Measurements from ENCODE around the gene SLC4A1AP. TPM values are rescaled to one million over a fixed set of nuclear protein-coding genes. Genes with fewer than 3 reads are reported as not detected.

Gene SLC4A1AP
- total and polyA plus RNA-seq, 2 experiments from 2014 or later: 24.3 to 29.2 TPM

DNA sequence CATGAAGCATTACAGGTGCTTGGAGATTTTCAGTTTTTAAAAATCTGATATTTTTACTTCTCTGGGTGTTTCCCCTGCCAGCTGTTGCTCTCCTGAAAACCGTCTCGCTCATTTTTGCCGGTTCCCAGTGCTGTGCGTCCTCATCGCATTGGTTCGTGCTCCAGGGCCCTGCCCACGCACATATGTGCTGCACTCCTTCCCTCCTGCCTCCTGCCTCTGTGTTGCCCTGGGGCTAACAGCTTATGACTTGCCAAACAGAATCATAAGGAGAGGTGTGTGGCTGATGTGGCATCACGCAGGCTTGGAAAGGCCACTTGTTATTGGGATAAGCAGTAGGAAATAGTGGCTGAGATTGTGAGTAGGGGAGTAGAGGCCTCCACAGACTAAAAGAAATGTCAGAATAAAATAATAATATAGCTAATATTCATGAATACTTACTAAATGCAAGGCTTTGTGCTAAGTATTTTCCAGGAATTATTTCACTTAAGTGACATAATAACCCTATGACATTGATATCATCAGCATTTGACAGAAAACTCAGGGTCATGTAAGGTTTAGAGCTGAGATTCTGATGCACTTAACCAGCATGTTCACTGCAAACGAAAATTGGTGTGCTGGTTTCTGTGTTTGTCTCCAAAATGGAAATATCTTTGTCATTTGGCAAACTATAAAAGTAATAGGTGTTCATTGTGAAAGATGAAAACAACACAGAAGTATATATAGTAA is 53.5 kb downstream of the SLC4A1AP start:
- TF ChIP-seq JUNB (IDR thresholded peaks at IDR 0.05; ENCODE audit: unreplicated experiment) (no peak), NANOG (IDR thresholded peaks at IDR 0.05; ENCODE audit: borderline replicate concordance) (no peak), STAT1 (IDR thresholded peaks at IDR 0.05; ENCODE audit: unreplicated experiment) (no peak), ZNF331 (CRISPR knock-in tag; IDR thresholded peaks at IDR 0.05; ENCODE audit: low read depth) (no peak), CREB1 (CRISPR knock-in tag; IDR thresholded peaks at IDR 0.05; ENCODE audit: low read depth) (no peak), ZNF114 (CRISPR knock-in tag; IDR thresholded peaks at IDR 0.05) (no peak), POLR2AphosphoS5 (IDR thresholded peaks at IDR 0.05; ENCODE audit: low read depth) (no peak), EZH2 (IDR thresholded peaks at IDR 0.05; ENCODE audit: low read depth, unreplicated experiment) (no peak), EZH2phosphoT487 (IDR thresholded peaks at IDR 0.05; ENCODE audit: unreplicated experiment) (no peak)
- TF ChIP-seq, protein P1, sequence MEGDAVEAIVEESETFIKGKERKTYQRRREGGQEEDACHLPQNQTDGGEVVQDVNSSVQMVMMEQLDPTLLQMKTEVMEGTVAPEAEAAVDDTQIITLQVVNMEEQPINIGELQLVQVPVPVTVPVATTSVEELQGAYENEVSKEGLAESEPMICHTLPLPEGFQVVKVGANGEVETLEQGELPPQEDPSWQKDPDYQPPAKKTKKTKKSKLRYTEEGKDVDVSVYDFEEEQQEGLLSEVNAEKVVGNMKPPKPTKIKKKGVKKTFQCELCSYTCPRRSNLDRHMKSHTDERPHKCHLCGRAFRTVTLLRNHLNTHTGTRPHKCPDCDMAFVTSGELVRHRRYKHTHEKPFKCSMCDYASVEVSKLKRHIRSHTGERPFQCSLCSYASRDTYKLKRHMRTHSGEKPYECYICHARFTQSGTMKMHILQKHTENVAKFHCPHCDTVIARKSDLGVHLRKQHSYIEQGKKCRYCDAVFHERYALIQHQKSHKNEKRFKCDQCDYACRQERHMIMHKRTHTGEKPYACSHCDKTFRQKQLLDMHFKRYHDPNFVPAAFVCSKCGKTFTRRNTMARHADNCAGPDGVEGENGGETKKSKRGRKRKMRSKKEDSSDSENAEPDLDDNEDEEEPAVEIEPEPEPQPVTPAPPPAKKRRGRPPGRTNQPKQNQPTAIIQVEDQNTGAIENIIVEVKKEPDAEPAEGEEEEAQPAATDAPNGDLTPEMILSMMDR (conservative IDR thresholded peaks at IDR 0.05; ENCODE audit: low read depth in 2 of 2): no peak
- TF ChIP-seq, protein P2, sequence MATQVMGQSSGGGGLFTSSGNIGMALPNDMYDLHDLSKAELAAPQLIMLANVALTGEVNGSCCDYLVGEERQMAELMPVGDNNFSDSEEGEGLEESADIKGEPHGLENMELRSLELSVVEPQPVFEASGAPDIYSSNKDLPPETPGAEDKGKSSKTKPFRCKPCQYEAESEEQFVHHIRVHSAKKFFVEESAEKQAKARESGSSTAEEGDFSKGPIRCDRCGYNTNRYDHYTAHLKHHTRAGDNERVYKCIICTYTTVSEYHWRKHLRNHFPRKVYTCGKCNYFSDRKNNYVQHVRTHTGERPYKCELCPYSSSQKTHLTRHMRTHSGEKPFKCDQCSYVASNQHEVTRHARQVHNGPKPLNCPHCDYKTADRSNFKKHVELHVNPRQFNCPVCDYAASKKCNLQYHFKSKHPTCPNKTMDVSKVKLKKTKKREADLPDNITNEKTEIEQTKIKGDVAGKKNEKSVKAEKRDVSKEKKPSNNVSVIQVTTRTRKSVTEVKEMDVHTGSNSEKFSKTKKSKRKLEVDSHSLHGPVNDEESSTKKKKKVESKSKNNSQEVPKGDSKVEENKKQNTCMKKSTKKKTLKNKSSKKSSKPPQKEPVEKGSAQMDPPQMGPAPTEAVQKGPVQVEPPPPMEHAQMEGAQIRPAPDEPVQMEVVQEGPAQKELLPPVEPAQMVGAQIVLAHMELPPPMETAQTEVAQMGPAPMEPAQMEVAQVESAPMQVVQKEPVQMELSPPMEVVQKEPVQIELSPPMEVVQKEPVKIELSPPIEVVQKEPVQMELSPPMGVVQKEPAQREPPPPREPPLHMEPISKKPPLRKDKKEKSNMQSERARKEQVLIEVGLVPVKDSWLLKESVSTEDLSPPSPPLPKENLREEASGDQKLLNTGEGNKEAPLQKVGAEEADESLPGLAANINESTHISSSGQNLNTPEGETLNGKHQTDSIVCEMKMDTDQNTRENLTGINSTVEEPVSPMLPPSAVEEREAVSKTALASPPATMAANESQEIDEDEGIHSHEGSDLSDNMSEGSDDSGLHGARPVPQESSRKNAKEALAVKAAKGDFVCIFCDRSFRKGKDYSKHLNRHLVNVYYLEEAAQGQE (IDR thresholded peaks at IDR 0.05; ENCODE audit: unreplicated experiment): no peak
- TF ChIP-seq, protein P3, sequence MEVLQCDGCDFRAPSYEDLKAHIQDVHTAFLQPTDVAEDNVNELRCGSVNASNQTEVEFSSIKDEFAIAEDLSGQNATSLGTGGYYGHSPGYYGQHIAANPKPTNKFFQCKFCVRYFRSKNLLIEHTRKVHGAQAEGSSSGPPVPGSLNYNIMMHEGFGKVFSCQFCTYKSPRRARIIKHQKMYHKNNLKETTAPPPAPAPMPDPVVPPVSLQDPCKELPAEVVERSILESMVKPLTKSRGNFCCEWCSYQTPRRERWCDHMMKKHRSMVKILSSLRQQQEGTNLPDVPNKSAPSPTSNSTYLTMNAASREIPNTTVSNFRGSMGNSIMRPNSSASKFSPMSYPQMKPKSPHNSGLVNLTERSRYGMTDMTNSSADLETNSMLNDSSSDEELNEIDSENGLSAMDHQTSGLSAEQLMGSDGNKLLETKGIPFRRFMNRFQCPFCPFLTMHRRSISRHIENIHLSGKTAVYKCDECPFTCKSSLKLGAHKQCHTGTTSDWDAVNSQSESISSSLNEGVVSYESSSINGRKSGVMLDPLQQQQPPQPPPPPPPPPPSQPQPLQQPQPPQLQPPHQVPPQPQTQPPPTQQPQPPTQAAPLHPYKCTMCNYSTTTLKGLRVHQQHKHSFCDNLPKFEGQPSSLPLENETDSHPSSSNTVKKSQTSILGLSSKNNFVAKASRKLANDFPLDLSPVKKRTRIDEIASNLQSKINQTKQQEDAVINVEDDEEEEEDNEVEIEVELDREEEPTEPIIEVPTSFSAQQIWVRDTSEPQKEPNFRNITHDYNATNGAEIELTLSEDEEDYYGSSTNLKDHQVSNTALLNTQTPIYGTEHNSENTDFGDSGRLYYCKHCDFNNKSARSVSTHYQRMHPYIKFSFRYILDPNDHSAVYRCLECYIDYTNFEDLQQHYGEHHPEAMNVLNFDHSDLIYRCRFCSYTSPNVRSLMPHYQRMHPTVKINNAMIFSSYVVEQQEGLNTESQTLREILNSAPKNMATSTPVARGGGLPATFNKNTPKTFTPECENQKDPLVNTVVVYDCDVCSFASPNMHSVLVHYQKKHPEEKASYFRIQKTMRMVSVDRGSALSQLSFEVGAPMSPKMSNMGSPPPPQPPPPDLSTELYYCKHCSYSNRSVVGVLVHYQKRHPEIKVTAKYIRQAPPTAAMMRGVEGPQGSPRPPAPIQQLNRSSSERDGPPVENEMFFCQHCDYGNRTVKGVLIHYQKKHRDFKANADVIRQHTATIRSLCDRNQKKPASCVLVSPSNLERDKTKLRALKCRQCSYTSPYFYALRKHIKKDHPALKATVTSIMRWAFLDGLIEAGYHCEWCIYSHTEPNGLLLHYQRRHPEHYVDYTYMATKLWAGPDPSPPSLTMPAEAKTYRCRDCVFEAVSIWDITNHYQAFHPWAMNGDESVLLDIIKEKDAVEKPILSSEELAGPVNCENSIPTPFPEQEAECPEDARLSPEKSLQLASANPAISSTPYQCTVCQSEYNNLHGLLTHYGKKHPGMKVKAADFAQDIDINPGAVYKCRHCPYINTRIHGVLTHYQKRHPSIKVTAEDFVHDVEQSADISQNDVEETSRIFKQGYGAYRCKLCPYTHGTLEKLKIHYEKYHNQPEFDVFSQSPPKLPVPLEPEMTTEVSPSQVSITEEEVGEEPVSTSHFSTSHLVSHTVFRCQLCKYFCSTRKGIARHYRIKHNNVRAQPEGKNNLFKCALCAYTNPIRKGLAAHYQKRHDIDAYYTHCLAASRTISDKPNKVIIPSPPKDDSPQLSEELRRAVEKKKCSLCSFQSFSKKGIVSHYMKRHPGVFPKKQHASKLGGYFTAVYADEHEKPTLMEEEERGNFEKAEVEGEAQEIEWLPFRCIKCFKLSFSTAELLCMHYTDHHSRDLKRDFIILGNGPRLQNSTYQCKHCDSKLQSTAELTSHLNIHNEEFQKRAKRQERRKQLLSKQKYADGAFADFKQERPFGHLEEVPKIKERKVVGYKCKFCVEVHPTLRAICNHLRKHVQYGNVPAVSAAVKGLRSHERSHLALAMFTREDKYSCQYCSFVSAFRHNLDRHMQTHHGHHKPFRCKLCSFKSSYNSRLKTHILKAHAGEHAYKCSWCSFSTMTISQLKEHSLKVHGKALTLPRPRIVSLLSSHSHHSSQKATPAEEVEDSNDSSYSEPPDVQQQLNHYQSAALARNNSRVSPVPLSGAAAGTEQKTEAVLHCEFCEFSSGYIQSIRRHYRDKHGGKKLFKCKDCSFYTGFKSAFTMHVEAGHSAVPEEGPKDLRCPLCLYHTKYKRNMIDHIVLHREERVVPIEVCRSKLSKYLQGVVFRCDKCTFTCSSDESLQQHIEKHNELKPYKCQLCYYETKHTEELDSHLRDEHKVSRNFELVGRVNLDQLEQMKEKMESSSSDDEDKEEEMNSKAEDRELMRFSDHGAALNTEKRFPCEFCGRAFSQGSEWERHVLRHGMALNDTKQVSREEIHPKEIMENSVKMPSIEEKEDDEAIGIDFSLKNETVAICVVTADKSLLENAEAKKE (CRISPR knock-in tag; IDR thresholded peaks at IDR 0.05): no peak
- TF ChIP-seq, protein P4, sequence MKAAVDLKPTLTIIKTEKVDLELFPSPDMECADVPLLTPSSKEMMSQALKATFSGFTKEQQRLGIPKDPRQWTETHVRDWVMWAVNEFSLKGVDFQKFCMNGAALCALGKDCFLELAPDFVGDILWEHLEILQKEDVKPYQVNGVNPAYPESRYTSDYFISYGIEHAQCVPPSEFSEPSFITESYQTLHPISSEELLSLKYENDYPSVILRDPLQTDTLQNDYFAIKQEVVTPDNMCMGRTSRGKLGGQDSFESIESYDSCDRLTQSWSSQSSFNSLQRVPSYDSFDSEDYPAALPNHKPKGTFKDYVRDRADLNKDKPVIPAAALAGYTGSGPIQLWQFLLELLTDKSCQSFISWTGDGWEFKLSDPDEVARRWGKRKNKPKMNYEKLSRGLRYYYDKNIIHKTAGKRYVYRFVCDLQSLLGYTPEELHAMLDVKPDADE (IDR thresholded peaks at IDR 0.05): no peak
- H3K4me1 Mint-ChIP-seq: peaks cover 24% of the 10 kb centered on the region
- Histone ChIP-seq H3K4me3 (peak overlapping the region; percentile 74), H3K36me3 (ENCODE audit: insufficient read depth) (no peaks in the 10 kb centered on the region), H4K20me1 (replicated peaks; ENCODE audit: insufficient read depth) (no peaks in the 10 kb centered on the region), H3K9me2 (ENCODE audit: insufficient read depth) (no peaks in the 10 kb centered on the region), H3F3A (replicated peaks; ENCODE audit: low read depth) (no peaks in the 10 kb centered on the region; the same call in 1 of the 2 replicates), H3K27ac (ENCODE audit: low read depth) (no peak overlapping the region), H3K4me1 (ENCODE audit: insufficient read depth) (0 out of 2 replicates have a peak, but pooled peaks cover 7% of the 10 kb centered on the region), H3K79me2 (replicated peaks; ENCODE audit: insufficient read depth) (no peaks in the 10 kb centered on the region), H2AFZ (peak overlapping the region; percentile 99), H3K4me2 (peak overlapping the region; percentile 96), H3K27me3 (ENCODE audit: insufficient read depth) (peaks cover 26% of the 10 kb centered on the region; the same call in 1 of the 2 replicates)
- H3K36me3 Mint-ChIP-seq (ENCODE audit: low read depth): no peaks in the 10 kb centered on the region; the same call in 2 of the 3 replicates
- H3K9me3 Mint-ChIP-seq: peaks cover 3% of the 10 kb centered on the region; the same call in 1 of the 3 replicates
- H3K27ac Mint-ChIP-seq: peak overlapping the region; percentile 4; the same call in 1 of the 2 replicates
- H3K4me3 Mint-ChIP-seq: peak overlapping the region; percentile 73
- peaks cover 13% of the 10 kb centered on the region for H3K27me3 Mint-ChIP-seq (ENCODE audit: insufficient read depth, low read depth, poor library complexity)
- peak; percentile 19 for DNase-seq (ENCODE audit: low spot score)
- peak; percentile 40 for ATAC-seq

Measured in GM23338 (cell line).